ENCODE measurements around the gene ID3. TPM values are rescaled to one million over a fixed set of nuclear protein-coding genes. Genes with fewer than 3 reads are reported as not detected.

Gene ID3
- total RNA-seq, 1 experiment from 2014 or later, result 119 TPM

- H3K79me1 ChIP-seq (ENCODE audit: insufficient read depth, low read depth, low read length, poor library complexity, severe bottlenecking), result no peaks in the 10 kb centered on the region
- no peak overlapping the region for H3K4me3 Mint-ChIP-seq
- no peak overlapping the region for H3K56ac ChIP-seq (ENCODE audit: insufficient read length, low read depth, low read length)
- no peak overlapping the region for H2BK120ac ChIP-seq (ENCODE audit: low read depth, low read length, poor library complexity, severe bottlenecking)
- no peaks in the 10 kb centered on the region for H3K23me2 ChIP-seq (ENCODE audit: insufficient read length, low read depth, low read length, poor library complexity, severe bottlenecking)
- TF ChIP-seq CTCF (conservative IDR thresholded peaks at IDR 0.05), result no peak
- H3K4me1 ChIP-seq (ENCODE audit: insufficient read depth, low read length), result no peaks in the 10 kb centered on the region
- no peaks in the 10 kb centered on the region for H3K9me3 Mint-ChIP-seq
- no peak overlapping the region for H3K9ac ChIP-seq (ENCODE audit: extremely low read depth, insufficient read length, low read length)
- no peaks in the 10 kb centered on the region for H4K20me1 ChIP-seq (ENCODE audit: control insufficient read depth, insufficient read depth, insufficient read length)
- H4K8ac ChIP-seq (replicated peaks; ENCODE audit: insufficient read length, low read depth, low read length), result no peak overlapping the region
- peaks cover 9 to 14% of the 10 kb centered on the region in 2 experiments for H3K4me1 Mint-ChIP-seq
- H3K36me3 Mint-ChIP-seq (ENCODE audit: insufficient read depth in 1 of 3, low read depth in 3 of 3), result no peaks in the 10 kb centered on the region
- H3K27ac Mint-ChIP-seq, result no peak overlapping the region; a peak in 1 of 7 replicates
- H3K79me2 ChIP-seq (ENCODE audit: insufficient read depth, low read length), result no peaks in the 10 kb centered on the region
- no peaks in the 10 kb centered on the region for H3K9me3 ChIP-seq (ENCODE audit: control insufficient read depth, low read depth, low read length)
- H2AK5ac ChIP-seq (ENCODE audit: insufficient read length, low read length), result no peak overlapping the region
- no peak overlapping the region for H4K5ac ChIP-seq (ENCODE audit: insufficient read length, low read depth, low read length)
- no peak overlapping the region for H4K91ac ChIP-seq (ENCODE audit: insufficient read length, low read depth, low read length)
- H3K27me3 Mint-ChIP-seq (ENCODE audit: low read depth), result peaks cover 2% of the 10 kb centered on the region
- H2BK15ac ChIP-seq (ENCODE audit: low read depth, low read length), result no peak overlapping the region
- H3K27ac ChIP-seq (ENCODE audit: insufficient read length, low read depth, low read length), result no peak overlapping the region
- no peak overlapping the region for H3K4me2 ChIP-seq (ENCODE audit: insufficient read depth, insufficient read length, low read length)
- H3T11ph ChIP-seq (ENCODE audit: low read length), result no peak overlapping the region
- no peak overlapping the region for H2BK20ac ChIP-seq (ENCODE audit: low read depth, low read length, poor library complexity, severe bottlenecking)
- no peak overlapping the region for H3K14ac ChIP-seq (ENCODE audit: insufficient read depth, low read length)
- WGBS (ENCODE audit: extremely low coverage, insufficient read length, low lambda C conversion rate), result no CpG with 5 or more reads among the region's 9 CpGs
- H3K4ac ChIP-seq (ENCODE audit: low read depth, low read length), result no peak overlapping the region
- no peak overlapping the region for H2AFZ ChIP-seq (ENCODE audit: low read length)
- H3K23ac ChIP-seq (ENCODE audit: insufficient read length, low read depth, low read length), result no peak overlapping the region
- no peak overlapping the region for H2BK5ac ChIP-seq (ENCODE audit: insufficient read length, low read length)
- no peak overlapping the region for H3K18ac ChIP-seq (ENCODE audit: insufficient read length, low read depth, low read length)
- no peaks in the 10 kb centered on the region for H3K27me3 ChIP-seq (ENCODE audit: insufficient read depth, low read length)
- no peak overlapping the region for H2BK12ac ChIP-seq (ENCODE audit: insufficient read length, low read depth, low read length)
- no peak for DNase-seq
Observed at GRCh38 chr1:23545851-23546250, 13.4 kb downstream of the ID3 start.
